Activated naive CD8-positive, alpha-beta T cell treated with anti-CD3 and anti-CD28 coated beads, Interleukin-2, amount 10 ng/mL, durations not matched to agents 7 days and 5 days (primary cell): ENCODE results near the gene SCN2B. TPM values are rescaled to one million over a fixed set of nuclear protein-coding genes. Genes with fewer than 3 reads are reported as not detected.

Experiments used
- ATAC-seq: fragments of 150-1000 bp; cut with Tn5 transposase; one replicate; pipeline ENCODE4 v1.10.0; 2021; ENCODE audit warnings: low read depth, moderate library complexity
- POLR2A ChIA-PET: fragments of 350-600 bp; sonication (Branson Sonifier 250); formaldehyde crosslinking; loops from one replicate; lab custom pipeline; 2021; ENCODE audit warnings: antibody characterized with exemption; lab: Charles Lee
- DNase-seq: peaks from one replicate; pipeline ENCODE4 v3.0.0; 2021
- H3K27ac Mint-ChIP-seq: one replicate; pipeline ENCODE4 v1.8.0; 2022; ENCODE audit warnings: mild to moderate bottlenecking, mixed read lengths
- H3K27me3 Mint-ChIP-seq: one replicate; pipeline ENCODE4 v1.8.0; 2022; ENCODE audit warnings: mild to moderate bottlenecking, moderate library complexity, mixed read lengths
- H3K36me3 Mint-ChIP-seq: one replicate; pipeline ENCODE4 v1.8.0; 2021; ENCODE audit warnings: mild to moderate bottlenecking, mixed read lengths
- H3K4me1 Mint-ChIP-seq: one replicate; pipeline ENCODE4 v1.8.0; 2021; ENCODE audit warnings: mixed read lengths
- H3K4me3 Mint-ChIP-seq: one replicate; pipeline ENCODE4 v1.8.0; 2022; ENCODE audit warnings: mild to moderate bottlenecking, moderate library complexity, mixed read lengths
- H3K9me3 Mint-ChIP-seq: one replicate; pipeline ENCODE4 v1.8.0; 2021; ENCODE audit warnings: mixed read lengths
- total RNA-seq, 2 experiments: library from RNA; stranded (reverse); gene quantifications; one replicate each; pipeline ENCODE4 v1.2.3, GENCODE V29; 2021

SCN2B gene
- total RNA-seq, 2 experiments from 2014 or later, result not detected

GRCh38 chr11:118153516-118153915 is 22.9 kb downstream of the SCN2B start:
- POLR2A ChIA-PET, result interaction anchor here (0.6 kb wide), 1 partner anchor 152 kb away, joined by 3 read pairs; no protein-coding TSS in a partner anchor
- peaks cover 17% of the 10 kb centered on the region for H3K4me1 Mint-ChIP-seq
- H3K4me3 Mint-ChIP-seq, result peak overlapping the region; percentile 72
- ATAC-seq (no peak), DNase-seq (no peak)
- peaks cover 87% of the 10 kb centered on the region for H3K27me3 Mint-ChIP-seq
- no peak overlapping the region for H3K27ac Mint-ChIP-seq
- no peaks in the 10 kb centered on the region for H3K9me3 Mint-ChIP-seq
- H3K36me3 Mint-ChIP-seq, result no peaks in the 10 kb centered on the region

DNA sequence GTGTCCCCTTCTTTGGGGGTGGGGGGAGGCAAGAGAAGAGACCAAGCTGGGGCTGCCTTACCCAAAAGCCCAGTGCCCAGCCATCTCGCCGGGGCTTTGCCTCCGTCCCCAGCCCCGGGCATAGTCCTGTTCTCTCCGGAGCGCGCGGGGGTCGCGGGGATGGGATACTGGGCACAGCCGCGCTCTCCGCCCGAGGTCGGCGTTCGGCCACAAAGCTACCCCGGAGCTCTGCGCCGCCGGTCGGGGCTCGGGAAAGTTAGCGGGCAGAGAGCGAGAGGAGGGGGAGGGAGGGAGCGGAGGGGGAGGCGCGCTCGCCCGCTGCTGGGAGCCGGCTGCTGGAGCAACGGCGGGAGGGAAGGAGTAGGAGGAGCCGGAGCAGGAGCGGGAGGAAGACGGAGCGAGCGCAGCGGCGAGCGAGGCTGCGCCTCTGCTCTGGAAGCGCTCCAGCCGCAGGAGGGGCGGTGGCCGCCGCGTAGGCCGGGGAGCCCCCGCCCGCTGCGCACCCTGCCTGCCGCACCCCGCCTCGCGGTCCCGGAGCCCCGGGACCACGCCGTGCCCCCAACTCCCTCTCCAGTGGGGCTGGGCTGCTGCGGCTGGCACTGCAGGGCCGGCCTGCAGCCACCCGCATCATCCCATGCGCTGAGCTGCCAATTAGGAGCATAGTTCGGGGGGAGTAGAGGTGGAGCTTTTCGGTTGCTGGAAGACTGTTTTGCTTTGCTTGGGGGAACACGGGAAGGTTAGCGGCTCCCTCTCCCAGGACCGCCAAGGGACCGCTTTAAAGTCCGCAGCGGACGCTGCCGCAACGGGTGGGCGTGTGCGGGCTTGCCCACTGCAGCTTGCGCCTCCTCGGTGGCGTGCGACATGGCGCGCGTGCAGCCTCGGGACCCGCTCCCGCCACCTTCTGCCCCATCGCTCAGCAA is 23.6 kb downstream of the SCN2B start, which contains the start of gene SCN4B:
SCN4B (minus strand) TSS at position 272 of the 920 bp plus-strand sequence; CDS start at position 122, 150 bp downstream.
- Mint-ChIP-seq H3K27me3 (peaks cover 85% of the 10 kb centered on the region), H3K36me3 (no peaks in the 10 kb centered on the region), H3K27ac (no peak within 1 kb of the TSS), H3K4me3 (peak within 1 kb of the TSS; percentile 72), H3K4me1 (peaks cover 16% of the 10 kb centered on the region), H3K9me3 (no peaks in the 10 kb centered on the region)
- POLR2A ChIA-PET, result interaction anchor here (0.6 kb wide), 3 partner anchors 151 to 361 kb away, joined by 3 to 7 read pairs (median 3); no protein-coding TSS in a partner anchor
- peak; percentile 60 for DNase-seq
- peak; percentile 57 for ATAC-seq

DNA sequence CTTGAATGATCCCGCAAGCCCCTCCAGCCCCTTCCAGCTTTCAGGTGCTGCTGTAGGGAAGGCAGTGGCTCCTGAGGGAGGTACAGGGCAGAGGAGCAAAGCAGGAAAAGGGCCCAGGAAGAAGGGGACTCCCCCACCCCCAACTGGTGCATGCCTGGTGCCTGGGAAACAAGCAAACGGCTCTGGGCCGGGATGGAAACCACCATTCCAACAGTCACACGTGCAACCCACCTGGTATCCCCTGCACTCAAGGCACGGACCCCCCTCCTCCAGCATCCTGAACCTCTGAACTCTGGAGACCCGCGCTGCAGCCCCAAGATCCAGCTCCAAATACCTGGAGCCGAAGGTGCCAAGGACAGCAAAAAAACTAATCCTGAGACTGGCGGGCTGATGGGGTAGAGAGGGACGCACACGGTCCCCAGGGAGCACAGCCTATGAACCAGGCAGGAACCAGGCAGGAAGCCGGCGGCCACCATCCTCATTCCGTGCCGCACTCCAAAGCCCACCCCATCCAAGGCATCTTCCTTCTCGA is 24.4 kb downstream of the SCN2B start:
- H3K4me3 Mint-ChIP-seq, result peak overlapping the region; percentile 45
- ATAC-seq (no peak), DNase-seq (no peak)
- peaks cover 13% of the 10 kb centered on the region for H3K4me1 Mint-ChIP-seq
- no peaks in the 10 kb centered on the region for H3K9me3 Mint-ChIP-seq
- H3K27me3 Mint-ChIP-seq, result peaks cover 84% of the 10 kb centered on the region
- no peaks in the 10 kb centered on the region for H3K36me3 Mint-ChIP-seq
- POLR2A ChIA-PET, result interaction anchor here (0.6 kb wide), 1 partner anchor 360 kb away, joined by 3 read pairs; no protein-coding TSS in a partner anchor
- no peak overlapping the region for H3K27ac Mint-ChIP-seq

DNA sequence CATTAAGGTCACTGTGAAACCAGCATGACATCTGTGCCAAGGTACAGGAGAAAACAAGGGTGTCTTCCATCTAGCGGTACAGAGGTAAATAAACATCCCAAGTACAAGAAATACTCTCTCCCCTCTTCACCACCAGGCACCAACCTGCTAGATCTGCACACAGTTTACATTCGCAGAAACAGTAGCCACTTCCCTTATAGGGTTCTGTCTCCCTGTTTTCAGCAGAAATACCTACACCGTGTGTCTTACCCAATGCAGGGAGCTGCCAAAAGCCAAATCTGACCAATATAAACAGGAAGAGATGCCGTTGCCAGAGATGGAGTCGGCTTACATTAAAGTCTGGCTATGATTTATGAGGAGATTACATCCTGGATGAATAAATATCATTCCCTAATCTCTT is 25.0 kb downstream of the SCN2B start:
- ATAC-seq (no peak), DNase-seq (no peak)
- Mint-ChIP-seq H3K4me1 (peaks cover 9% of the 10 kb centered on the region), H3K36me3 (no peaks in the 10 kb centered on the region), H3K4me3 (no peak overlapping the region), H3K27me3 (peaks cover 85% of the 10 kb centered on the region), H3K9me3 (no peaks in the 10 kb centered on the region), H3K27ac (no peak overlapping the region)
- POLR2A ChIA-PET, result no interaction called here

- no peak overlapping the region for H3K27ac Mint-ChIP-seq
- DNase-seq, result no peak
Measured at GRCh38 chr11:118149493-118149892, 26.9 kb downstream of the SCN2B start.

GRCh38 chr11:118148856-118149255 is 27.6 kb downstream of the SCN2B start:
- H3K27me3 Mint-ChIP-seq, result peaks cover 73% of the 10 kb centered on the region
- DNase-seq, result no peak
- no peak for ATAC-seq
- no peak overlapping the region for H3K27ac Mint-ChIP-seq
- POLR2A ChIA-PET, result no interaction called here
- H3K4me3 Mint-ChIP-seq, result no peak overlapping the region
- H3K4me1 Mint-ChIP-seq, result peaks cover 15% of the 10 kb centered on the region
- H3K36me3 Mint-ChIP-seq, result no peaks in the 10 kb centered on the region
- no peaks in the 10 kb centered on the region for H3K9me3 Mint-ChIP-seq

More at GRCh38 chr11:118149493-118149892, 26.9 kb downstream of the SCN2B start:
- peaks cover 73% of the 10 kb centered on the region for H3K27me3 Mint-ChIP-seq
- no peaks in the 10 kb centered on the region for H3K9me3 Mint-ChIP-seq
- no peaks in the 10 kb centered on the region for H3K36me3 Mint-ChIP-seq
- POLR2A ChIA-PET, result no interaction called here
- no peak overlapping the region for H3K4me3 Mint-ChIP-seq
- peaks cover 15% of the 10 kb centered on the region for H3K4me1 Mint-ChIP-seq
- ATAC-seq, result no peak

DNA sequence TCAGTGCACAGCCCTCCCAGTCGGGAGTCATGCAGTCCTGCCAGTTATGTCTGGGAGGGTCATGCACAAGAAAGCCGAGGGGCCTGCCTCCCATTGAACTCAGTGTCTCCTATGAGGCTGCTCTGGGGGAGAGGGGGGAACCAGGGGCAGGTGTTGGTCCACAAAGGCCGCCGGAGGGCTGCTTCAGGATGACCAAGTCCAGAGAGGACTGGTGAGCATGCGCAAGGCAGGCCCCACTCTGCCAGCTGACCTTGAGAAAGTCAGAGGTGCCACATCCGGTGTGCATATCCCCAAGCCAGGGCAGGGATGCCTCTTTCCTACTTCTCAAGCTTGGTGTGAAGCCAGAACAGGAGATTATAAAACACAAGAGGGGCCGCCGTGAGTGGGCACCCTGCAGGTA is 28.2 kb downstream of the SCN2B start:
- ATAC-seq (no peak), DNase-seq (no peak)
- H3K36me3 Mint-ChIP-seq, result no peaks in the 10 kb centered on the region
- no peak overlapping the region for H3K27ac Mint-ChIP-seq
- no peaks in the 10 kb centered on the region for H3K9me3 Mint-ChIP-seq
- POLR2A ChIA-PET, result no interaction called here
- H3K27me3 Mint-ChIP-seq, result peaks cover 70% of the 10 kb centered on the region
- no peak overlapping the region for H3K4me3 Mint-ChIP-seq
- peaks cover 11% of the 10 kb centered on the region for H3K4me1 Mint-ChIP-seq

GRCh38 chr11:118147502-118147901 is 28.9 kb downstream of the SCN2B start:
- no peaks in the 10 kb centered on the region for H3K36me3 Mint-ChIP-seq
- no peak overlapping the region for H3K27ac Mint-ChIP-seq
- H3K4me3 Mint-ChIP-seq, result no peak overlapping the region
- no peak for DNase-seq
- ATAC-seq, result no peak
- POLR2A ChIA-PET, result no interaction called here
- H3K9me3 Mint-ChIP-seq, result no peaks in the 10 kb centered on the region
- peaks cover 18% of the 10 kb centered on the region for H3K4me1 Mint-ChIP-seq
- H3K27me3 Mint-ChIP-seq, result peaks cover 72% of the 10 kb centered on the region

GRCh38 chr11:118146554-118146953 is 29.9 kb downstream of the SCN2B start:
- DNase-seq (no peak), ATAC-seq (no peak)
- H3K27me3 Mint-ChIP-seq, result peaks cover 71% of the 10 kb centered on the region
- H3K9me3 Mint-ChIP-seq, result no peaks in the 10 kb centered on the region
- H3K36me3 Mint-ChIP-seq, result no peaks in the 10 kb centered on the region
- H3K4me1 Mint-ChIP-seq, result peaks cover 24% of the 10 kb centered on the region
- H3K4me3 Mint-ChIP-seq, result peak overlapping the region; percentile 76
- peak overlapping the region; percentile 43 for H3K27ac Mint-ChIP-seq
- POLR2A ChIA-PET, result interaction anchor here (1.1 kb wide), 1 partner anchor 342 kb away, joined by 3 read pairs; no protein-coding TSS in a partner anchor

DNA sequence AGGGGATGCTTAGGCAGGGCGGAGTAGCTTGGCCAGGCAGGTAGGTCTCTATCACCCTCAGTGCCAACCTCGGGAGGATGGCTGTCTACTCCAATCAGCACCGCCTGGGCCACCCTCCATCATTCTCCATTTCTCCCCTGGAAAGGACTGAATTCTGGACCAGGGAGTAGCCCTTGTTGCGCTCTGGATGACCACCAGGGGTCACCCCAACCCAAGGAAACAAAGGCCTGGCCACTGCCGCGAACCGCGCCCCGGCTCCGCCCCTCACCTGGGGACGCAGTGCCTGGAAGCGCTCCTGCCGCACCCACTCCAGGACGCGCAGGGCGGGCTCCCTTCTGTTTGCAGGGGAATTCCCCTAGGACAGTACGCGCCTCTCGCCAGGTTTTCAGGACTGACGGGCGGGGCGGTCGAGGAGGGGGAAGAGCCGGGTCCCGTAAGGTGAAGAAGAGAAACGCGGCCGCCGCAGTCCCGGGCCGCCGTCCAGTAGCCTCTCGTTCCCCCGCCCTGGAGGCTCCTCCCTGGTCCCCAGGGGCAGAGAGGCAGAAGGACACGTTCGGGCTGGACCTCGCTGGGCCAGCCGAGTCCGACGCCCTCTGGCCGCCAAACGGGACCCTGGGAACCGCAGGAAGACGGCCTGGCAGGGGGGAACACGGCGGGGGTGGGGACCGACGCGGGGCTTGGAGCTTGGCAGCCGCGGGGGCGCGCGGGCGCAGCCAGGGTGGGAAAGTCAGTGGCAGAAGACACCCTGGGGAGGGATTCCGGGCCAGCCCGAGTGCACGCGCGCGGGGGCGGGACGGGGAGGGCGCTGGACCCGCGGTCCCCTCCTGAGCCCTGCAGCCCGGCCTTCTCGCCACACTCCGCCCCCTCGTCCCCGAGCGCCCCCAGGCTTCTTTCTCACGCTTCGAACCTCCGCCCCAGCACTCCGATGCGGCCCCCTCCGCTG is 30.9 kb downstream of the SCN2B start:
- peaks cover 24% of the 10 kb centered on the region for H3K4me1 Mint-ChIP-seq
- no peak overlapping the region for H3K27ac Mint-ChIP-seq
- POLR2A ChIA-PET, result interaction anchor here (0.5 to 1.1 kb wide), 2 partner anchors 207 to 343 kb away, joined by 3 read pairs; no protein-coding TSS in a partner anchor
- H3K27me3 Mint-ChIP-seq, result peaks cover 66% of the 10 kb centered on the region
- peak overlapping the region; percentile 86 for H3K4me3 Mint-ChIP-seq
- H3K9me3 Mint-ChIP-seq, result no peaks in the 10 kb centered on the region
- no peaks in the 10 kb centered on the region for H3K36me3 Mint-ChIP-seq
- ATAC-seq (peak; percentile 87), DNase-seq (peak; percentile 91)

- H3K9me3 Mint-ChIP-seq, result no peaks in the 10 kb centered on the region
- no peak for DNase-seq
- no peak overlapping the region for H3K4me3 Mint-ChIP-seq
- POLR2A ChIA-PET, result interaction anchor here (1.2 kb wide), 1 partner anchor 12 kb away, joined by 3 read pairs; no protein-coding TSS in a partner anchor
- H3K4me1 Mint-ChIP-seq, result peaks cover 24% of the 10 kb centered on the region
- no peak for ATAC-seq
- peaks cover 62% of the 10 kb centered on the region for H3K27me3 Mint-ChIP-seq
- no peak overlapping the region for H3K27ac Mint-ChIP-seq
- no peaks in the 10 kb centered on the region for H3K36me3 Mint-ChIP-seq
Measured at GRCh38 chr11:118144301-118145268, 31.9 kb downstream of the SCN2B start.
